GM21723 (cell line): Measurements from ENCODE around the gene ICAM4.
"Not testable (repeated sequence)": the region's sequence is repeated elsewhere in the genome, so short reads cannot be mapped to it uniquely, and the experiment has no call there.

ENCODE experiments used
- ATAC-seq: cut with Tn5 transposase; IDR thresholded peaks from one replicate; pipeline ENCODE4 v1.9.1; 2021; ENCODE audit warnings: mild to moderate bottlenecking, moderate library complexity; ENCODE audit not compliant: unreplicated experiment

ICAM4 gene

GRCh38 chr19:10286803-10287737, at the start of gene ICAM4:
Gene ICAM4, plus strand, starts transcription at chr19:10286955. Its CDS starts 58 bp downstream, at chr19:10287013.
- no peak for ATAC-seq

- no peak for ATAC-seq
Observed at GRCh38 chr19:10237702-10238101, 49.1 kb upstream of the ICAM4 start.

- no peak for ATAC-seq
Observed at GRCh38 chr19:10238172-10238783, 48.5 kb upstream of the ICAM4 start.

- ATAC-seq, result not testable (repeated sequence)
Observed at GRCh38 chr19:10241826-10242449, 44.8 kb upstream of the ICAM4 start.

GRCh38 chr19:10243606-10244005, 43.1 kb upstream of the ICAM4 start:
- no peak for ATAC-seq

GRCh38 chr19:10245189-10245939, 41.4 kb upstream of the ICAM4 start:
- ATAC-seq, result no peak

GRCh38 chr19:10246511-10246910, 40.2 kb upstream of the ICAM4 start:
- no peak for ATAC-seq

- ATAC-seq, result peak; percentile 76
Observed at GRCh38 chr19:10251792-10252694, 34.7 kb upstream of the ICAM4 start, which contains the start of gene MRPL4. Gene MRPL4, plus strand, starts transcription at chr19:10252214. Its CDS starts 40 bp downstream, at chr19:10252254.

- no peak for ATAC-seq
Observed at GRCh38 chr19:10252707-10253106, 34.0 kb upstream of the ICAM4 start.

GRCh38 chr19:10254244-10254643, 32.5 kb upstream of the ICAM4 start:
- no peak for ATAC-seq

GRCh38 chr19:10255358-10255757, 31.4 kb upstream of the ICAM4 start:
- ATAC-seq, result no peak

GRCh38 chr19:10256551-10256950, 30.2 kb upstream of the ICAM4 start:
- ATAC-seq, result no peak

- ATAC-seq, result no peak
Observed at GRCh38 chr19:10256970-10257615, 29.7 kb upstream of the ICAM4 start.

GRCh38 chr19:10258080-10258710, 28.6 kb upstream of the ICAM4 start:
- ATAC-seq, result no peak

- no peak for ATAC-seq
Observed at GRCh38 chr19:10259162-10259905, 27.4 kb upstream of the ICAM4 start.

GRCh38 chr19:10260141-10260584, 26.6 kb upstream of the ICAM4 start:
- ATAC-seq, result no peak

- no peak for ATAC-seq
Observed at GRCh38 chr19:10262771-10263170, 24.0 kb upstream of the ICAM4 start.

GRCh38 chr19:10266706-10267105, 20.0 kb upstream of the ICAM4 start:
- no peak for ATAC-seq
